ENCODE measurements around the gene IRF6. TPM values are rescaled to one million over a fixed set of nuclear protein-coding genes. Genes with fewer than 3 reads are reported as not detected.

Gene IRF6
- total and polyA plus RNA-seq, 7 experiments from 2014 or later = 0.30 to 2.3 (median 0.99) TPM; not detected in 1

DNA sequence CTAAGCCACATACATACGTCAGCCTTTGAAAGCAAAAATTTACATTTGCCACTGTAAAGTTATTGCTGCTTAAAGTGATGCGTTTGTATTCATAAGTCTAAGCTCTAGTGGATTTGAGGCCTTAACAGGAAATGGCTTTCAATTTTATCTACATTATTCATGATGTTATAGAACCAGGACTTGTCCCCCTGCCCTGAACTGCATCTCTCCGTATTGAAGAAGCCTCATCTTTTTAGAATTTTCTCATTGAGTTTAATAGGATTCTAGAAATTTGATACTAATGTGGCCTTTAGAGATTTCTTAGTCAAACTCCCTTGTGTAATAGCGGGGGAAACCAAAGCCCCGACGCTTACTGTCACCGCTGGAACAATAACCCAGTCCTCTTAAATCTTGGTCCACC, 31.7 kb upstream of the IRF6 start:
- Histone ChIP-seq H3K4me3 (ENCODE audit: low read length) (no peak overlapping the region), H3K9me3 (ENCODE audit: control insufficient read depth in 2 of 3, low read length in 3 of 3) (no peaks in the 10 kb centered on the region), H3K27ac (ENCODE audit: low read depth, low read length) (no peak overlapping the region), H3K36me3 (ENCODE audit: control insufficient read depth in 2 of 3, insufficient read depth in 3 of 3, low read length in 3 of 3) (peaks cover 33 to 100% (median 61%) of the 10 kb centered on the region in 3 experiments), H3K4me1 (ENCODE audit: control insufficient read depth in 2 of 2, insufficient read depth in 2 of 2, low read length in 2 of 2) (no peaks in the 10 kb centered on the region), H3K27me3 (ENCODE audit: control insufficient read depth in 2 of 2, insufficient read depth in 2 of 2, low read length in 2 of 2) (no peaks in the 10 kb centered on the region)
- DNase-seq = no peak
- Mint-ChIP-seq H3K27me3 (no peaks in the 10 kb centered on the region), H3K4me3 (no peak overlapping the region), H3K9me3 (no peaks in the 10 kb centered on the region), H3K4me1 (peaks cover 0 to 48% (median 18%) of the 10 kb centered on the region in 7 donors), H3K27ac (no peak overlapping the region), H3K36me3 (peaks cover 45 to 86% (median 64%) of the 10 kb centered on the region in 5 donors)
- POLR2A ChIA-PET = no interaction called here
- CTCF ChIA-PET = interaction anchor here (1.1 kb wide), 1 partner anchor 89 kb away, joined by 4 read pairs; no protein-coding TSS in a partner anchor
- ATAC-seq = no peak
- intact Hi-C loops (cut with micrococcal nuclease) = no loop called here

DNA sequence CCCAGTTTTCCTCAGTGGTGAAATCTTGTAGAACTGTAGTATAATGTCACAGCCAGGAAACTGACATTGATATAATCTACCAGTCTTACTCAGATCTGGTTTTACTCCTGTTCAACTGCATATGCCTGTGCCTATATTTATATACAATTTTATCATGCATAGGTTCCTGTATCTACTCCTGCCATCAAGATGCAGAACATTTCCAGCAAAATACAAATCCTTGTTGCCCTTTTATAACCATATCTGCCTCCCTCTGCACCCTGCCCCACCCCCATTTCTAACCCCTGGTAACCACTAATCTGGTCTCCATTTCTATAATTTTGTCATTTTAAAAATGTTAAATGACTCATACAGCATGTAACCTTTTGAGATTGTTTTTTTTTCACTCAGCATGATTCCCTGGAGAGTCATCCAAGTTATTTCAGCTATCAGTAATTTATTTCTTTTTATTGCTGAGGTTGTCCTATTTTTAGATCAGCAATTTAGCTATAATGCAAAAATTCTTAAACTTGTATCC, 29.9 kb upstream of the IRF6 start:
- H3K9me3 ChIP-seq (ENCODE audit: control insufficient read depth in 2 of 3, low read length in 3 of 3) = no peaks in the 10 kb centered on the region

DNA sequence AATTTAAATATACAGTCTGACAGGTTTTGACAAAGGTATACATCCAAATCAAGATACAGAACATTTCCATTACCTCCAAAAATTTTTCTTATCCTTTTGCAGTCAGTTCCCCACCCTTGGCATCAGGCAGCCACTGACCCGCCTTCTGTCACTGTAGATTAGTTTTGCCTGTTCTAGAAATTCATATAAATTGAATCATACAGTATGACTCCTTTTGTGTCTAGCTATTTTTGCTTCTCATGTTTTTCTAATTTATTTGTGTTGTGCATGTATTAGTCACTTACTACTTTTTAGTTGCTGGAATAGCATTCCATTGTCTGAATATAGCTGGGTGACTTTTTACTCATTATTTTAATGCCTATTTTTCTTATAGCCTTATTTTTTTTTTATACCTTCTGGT, 25.7 kb upstream of the IRF6 start:
- H3K27ac ChIP-seq (ENCODE audit: low read depth, low read length) = no peak overlapping the region
- CTCF ChIA-PET = interaction anchor here (0.5 to 1.5 kb wide), 3 partner anchors 8 to 36 kb away, joined by 3 to 5 read pairs (median 3); no protein-coding TSS in a partner anchor
- H3K27me3 ChIP-seq (ENCODE audit: control insufficient read depth in 2 of 2, insufficient read depth in 2 of 2, low read length in 2 of 2) = no peaks in the 10 kb centered on the region
- ATAC-seq (no peak), DNase-seq (no peak)
- no peaks in the 10 kb centered on the region for H3K9me3 ChIP-seq (ENCODE audit: control insufficient read depth in 2 of 3, low read length in 3 of 3)
- peaks cover 12 to 58% (median 35%) of the 10 kb centered on the region in 3 experiments for H3K36me3 ChIP-seq (ENCODE audit: control insufficient read depth in 2 of 3, insufficient read depth in 3 of 3, low read length in 3 of 3)
- intact Hi-C loops (cut with micrococcal nuclease) = no loop called here
- Mint-ChIP-seq H3K27ac (no peak overlapping the region), H3K4me1 (peaks cover 26 to 64% (median 45%) of the 10 kb centered on the region in 7 donors), H3K27me3 (no peaks in the 10 kb centered on the region), H3K36me3 (peaks cover 24 to 44% (median 40%) of the 10 kb centered on the region in 5 donors), H3K4me3 (no peak overlapping the region), H3K9me3 (no peaks in the 10 kb centered on the region)
- peaks cover 8 to 16% of the 10 kb centered on the region in 2 donors for H3K4me1 ChIP-seq (ENCODE audit: control insufficient read depth in 2 of 2, insufficient read depth in 2 of 2, low read length in 2 of 2)
- H3K4me3 ChIP-seq (ENCODE audit: low read length) = no peak overlapping the region
- POLR2A ChIA-PET = no interaction called here

More for the DNA sequence above, 29.9 kb upstream of the IRF6 start:
- H3K9me3 Mint-ChIP-seq = no peaks in the 10 kb centered on the region
- H3K36me3 Mint-ChIP-seq = peaks cover 46 to 78% (median 62%) of the 10 kb centered on the region in 5 donors
- CTCF ChIA-PET = interaction anchor here (1.4 kb wide), 1 partner anchor 13 kb away, joined by 3 read pairs; no protein-coding TSS in a partner anchor
- intact Hi-C loops (cut with micrococcal nuclease) = no loop called here
- no peak overlapping the region for H3K4me3 Mint-ChIP-seq
- ATAC-seq = no peak
- Histone ChIP-seq H3K36me3 (ENCODE audit: control insufficient read depth in 2 of 3, insufficient read depth in 3 of 3, low read length in 3 of 3) (peaks cover 29 to 95% (median 57%) of the 10 kb centered on the region in 3 experiments), H3K4me1 (ENCODE audit: control insufficient read depth in 2 of 2, insufficient read depth in 2 of 2, low read length in 2 of 2) (no peaks in the 10 kb centered on the region), H3K27ac (ENCODE audit: low read depth, low read length) (no peak overlapping the region), H3K27me3 (ENCODE audit: control insufficient read depth in 2 of 2, insufficient read depth in 2 of 2, low read length in 2 of 2) (no peaks in the 10 kb centered on the region), H3K4me3 (ENCODE audit: low read length) (no peak overlapping the region)
- no peak for DNase-seq
- POLR2A ChIA-PET = no interaction called here
- H3K27ac Mint-ChIP-seq = no peak overlapping the region
- peaks cover 8 to 60% (median 22%) of the 10 kb centered on the region in 7 donors for H3K4me1 Mint-ChIP-seq
- H3K27me3 Mint-ChIP-seq = no peaks in the 10 kb centered on the region

DNA sequence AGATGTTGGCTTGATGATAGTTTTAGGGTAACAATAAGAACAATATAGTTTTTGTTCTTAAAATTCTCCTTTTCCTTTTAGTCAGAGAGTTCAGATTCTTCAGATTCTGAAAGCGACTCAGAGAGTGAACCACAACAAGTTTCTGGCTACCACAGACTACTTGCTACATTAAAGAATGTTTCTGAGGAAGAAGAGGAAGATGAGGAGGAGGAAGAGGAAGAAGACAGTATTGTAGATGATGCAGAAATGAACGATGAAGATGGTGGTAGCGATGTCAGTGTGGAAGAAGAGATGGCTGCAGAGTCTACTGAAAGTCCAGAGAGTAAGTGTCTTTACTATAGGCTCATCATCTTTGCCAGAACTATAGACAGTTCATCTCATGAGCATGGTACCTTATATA, 24.8 kb upstream of the IRF6 start:
- DNase-seq (no peak), ATAC-seq (no peak)
- peaks cover 0 to 4% (median 0%) of the 10 kb centered on the region in 5 donors for H3K27me3 Mint-ChIP-seq
- H3K36me3 Mint-ChIP-seq = peaks cover 21 to 37% (median 35%) of the 10 kb centered on the region in 5 donors
- H3K27me3 ChIP-seq (ENCODE audit: control insufficient read depth in 2 of 2, insufficient read depth in 2 of 2, low read length in 2 of 2) = no peaks in the 10 kb centered on the region
- H3K27ac ChIP-seq (ENCODE audit: low read depth, low read length) = no peak overlapping the region
- no peaks in the 10 kb centered on the region for H3K9me3 ChIP-seq (ENCODE audit: control insufficient read depth in 2 of 3, low read length in 3 of 3)
- peaks cover 26 to 62% (median 45%) of the 10 kb centered on the region in 7 donors for H3K4me1 Mint-ChIP-seq
- CTCF ChIA-PET = no interaction called here
- intact Hi-C loops (cut with micrococcal nuclease) = no loop called here
- H3K9me3 Mint-ChIP-seq = no peaks in the 10 kb centered on the region
- peaks cover 12 to 50% (median 31%) of the 10 kb centered on the region in 3 experiments for H3K36me3 ChIP-seq (ENCODE audit: control insufficient read depth in 2 of 3, insufficient read depth in 3 of 3, low read length in 3 of 3)
- H3K4me3 ChIP-seq (ENCODE audit: low read length) = no peak overlapping the region
- POLR2A ChIA-PET = interaction anchor here (0.6 kb wide), 2 partner anchors 58 to 80 kb away, joined by 3 to 5 read pairs; no protein-coding TSS in a partner anchor
- H3K4me3 Mint-ChIP-seq = peak overlapping the region in 1 of 10 donors; percentile 5
- peaks cover 8 to 16% of the 10 kb centered on the region in 2 donors for H3K4me1 ChIP-seq (ENCODE audit: control insufficient read depth in 2 of 2, insufficient read depth in 2 of 2, low read length in 2 of 2)
- peak overlapping the region in 1 of 9 donors; percentile 24 for H3K27ac Mint-ChIP-seq

DNA sequence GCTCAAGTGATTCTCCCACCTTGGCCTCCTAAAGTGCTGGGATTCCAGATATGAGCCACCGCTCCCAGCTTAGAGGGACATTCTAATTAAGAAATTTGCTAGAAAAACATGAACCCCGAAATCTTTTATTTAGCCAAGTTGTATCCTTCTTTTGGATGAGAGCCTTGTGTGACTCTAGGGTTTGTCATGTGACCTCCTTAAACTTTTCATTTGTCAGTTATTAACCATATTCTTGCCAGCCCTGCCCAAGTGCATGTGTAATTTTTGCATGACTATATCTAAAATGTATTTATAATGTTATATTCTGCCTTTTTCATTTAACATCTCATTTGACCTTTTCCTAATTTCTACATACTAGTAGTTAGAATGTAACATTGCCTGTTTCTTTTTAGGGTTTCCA, 23.8 kb upstream of the IRF6 start:
- no peaks in the 10 kb centered on the region for H3K9me3 ChIP-seq (ENCODE audit: control insufficient read depth in 2 of 3, low read length in 3 of 3)
- H3K9me3 Mint-ChIP-seq = no peaks in the 10 kb centered on the region
- no peak overlapping the region for H3K4me3 ChIP-seq (ENCODE audit: low read length)
- ATAC-seq = no peak
- H3K27ac ChIP-seq (ENCODE audit: low read depth, low read length) = no peak overlapping the region
- H3K36me3 ChIP-seq (ENCODE audit: control insufficient read depth in 2 of 3, insufficient read depth in 3 of 3, low read length in 3 of 3) = peaks cover 12 to 40% (median 21%) of the 10 kb centered on the region in 3 experiments
- peaks cover 8 to 16% of the 10 kb centered on the region in 2 donors for H3K4me1 ChIP-seq (ENCODE audit: control insufficient read depth in 2 of 2, insufficient read depth in 2 of 2, low read length in 2 of 2)
- H3K4me3 Mint-ChIP-seq = peak overlapping the region; percentile 59 to 87 (median 81)
- peaks cover 0 to 6% (median 0%) of the 10 kb centered on the region in 5 donors for H3K27me3 Mint-ChIP-seq
- H3K27ac Mint-ChIP-seq = peak overlapping the region in 7 of 9 donors; percentile 34 to 81 (median 60)
- POLR2A ChIA-PET = interaction anchor here (11.0 kb wide), 1 partner anchor 61 kb away, joined by 62 read pairs; no protein-coding TSS in a partner anchor
- intact Hi-C loops (cut with micrococcal nuclease) = loop anchor here in 1 of 2 donors (5.0 kb wide), 2 partner anchors 137 to 252 kb away; no protein-coding TSS in a partner anchor
- H3K4me1 Mint-ChIP-seq = peaks cover 25 to 60% (median 45%) of the 10 kb centered on the region in 7 donors
- no peaks in the 10 kb centered on the region for H3K27me3 ChIP-seq (ENCODE audit: control insufficient read depth in 2 of 2, insufficient read depth in 2 of 2, low read length in 2 of 2)
- no peak for DNase-seq
- CTCF ChIA-PET = interaction anchor here (0.6 kb wide), 1 partner anchor 26 kb away, joined by 3 read pairs; no protein-coding TSS in a partner anchor
- peaks cover 20 to 32% (median 30%) of the 10 kb centered on the region in 5 donors for H3K36me3 Mint-ChIP-seq

DNA sequence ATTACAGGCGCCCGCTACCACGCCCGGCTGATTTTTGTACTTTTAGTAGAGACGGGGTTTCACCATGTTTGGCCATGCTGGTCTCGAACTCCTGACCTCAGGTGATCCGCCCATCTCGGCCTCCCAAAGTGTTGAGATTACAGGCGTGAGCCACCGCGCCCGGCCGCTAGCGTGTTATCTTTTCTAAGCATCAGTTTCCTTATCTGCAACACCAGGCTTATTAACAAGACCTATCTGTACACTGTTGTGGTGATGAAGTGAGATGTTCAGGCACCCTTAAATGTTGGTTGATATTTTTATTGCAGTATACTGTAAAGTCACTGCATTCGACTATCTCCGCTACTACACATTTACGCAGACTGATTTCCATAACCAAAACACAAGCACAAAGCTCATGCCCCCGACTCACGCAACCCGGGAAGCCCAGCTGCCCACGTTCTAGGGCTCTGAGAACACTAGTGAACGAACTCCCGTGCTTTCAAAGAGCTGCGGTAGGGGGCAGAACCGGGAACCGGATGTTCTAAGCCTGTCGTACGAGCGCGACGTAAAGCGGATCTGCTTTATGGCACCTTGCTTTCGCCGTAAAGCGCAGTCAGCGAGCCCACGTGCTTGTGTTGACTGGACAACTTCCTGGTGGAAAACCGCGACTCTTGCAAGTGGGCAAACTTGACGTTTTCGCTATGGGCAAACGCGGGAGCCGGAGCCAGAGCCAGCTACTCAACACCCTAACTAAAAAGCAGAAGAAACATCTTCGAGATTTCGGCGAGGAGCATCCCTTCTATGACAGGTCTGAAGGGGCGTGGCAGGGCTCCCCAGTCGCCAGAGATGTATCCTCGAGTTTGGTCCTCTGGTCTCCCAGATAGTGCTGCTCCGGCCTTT, 21.7 kb upstream of the IRF6 start, which contains the start of gene UTP25:
Gene UTP25 (plus strand): TSS at position 589 of the 879 bp plus-strand sequence. CDS start 92 bp downstream, at position 681.
- peak within 1 kb of the TSS; percentile 74 to 96 (median 89) for H3K27ac Mint-ChIP-seq
- intact Hi-C loops (cut with micrococcal nuclease) = loop anchor here (1.0 to 5.0 kb wide), 9 partner anchors 21 to 1432 kb away; partner anchors contain the start of genes C1orf74 (in 2 of the 2), TRAF3IP3 (in 2 of the 2), IRF6 (in 1 of the 2) and RCOR3 (in 1 of the 2)
- H3K9me3 ChIP-seq (ENCODE audit: control insufficient read depth in 2 of 3, low read length in 3 of 3) = no peaks in the 10 kb centered on the region
- peaks cover 24 to 58% (median 49%) of the 10 kb centered on the region in 7 donors for H3K4me1 Mint-ChIP-seq
- peak within 1 kb of the TSS; percentile 77 to 97 (median 92) for H3K4me3 Mint-ChIP-seq
- CTCF ChIA-PET = interaction anchor here (0.6 to 1.5 kb wide), 6 partner anchors 9 to 251 kb away, joined by 3 to 6 read pairs (median 3); no protein-coding TSS in a partner anchor
- POLR2A ChIA-PET = interaction anchor here (0.6 to 11.0 kb wide), 9 partner anchors 12 to 72 kb away, joined by 3 to 62 read pairs (median 3); partner anchors contain the start of genes C1orf74 and TRAF3IP3
- H3K9me3 Mint-ChIP-seq = no peaks in the 10 kb centered on the region
- H3K27me3 Mint-ChIP-seq = peaks cover 0 to 12% (median 5%) of the 10 kb centered on the region in 5 donors
- peak within 1 kb of the TSS; percentile 98 for H3K4me3 ChIP-seq (ENCODE audit: low read length)
- H3K4me1 ChIP-seq (ENCODE audit: control insufficient read depth in 2 of 2, insufficient read depth in 2 of 2, low read length in 2 of 2) = peaks cover 8 to 16% of the 10 kb centered on the region in 2 donors
- peak within 1 kb of the TSS; percentile 84 for H3K27ac ChIP-seq (ENCODE audit: low read depth, low read length)
- ATAC-seq (peak; percentile 97), DNase-seq (peak; percentile 68 to 94 (median 91))
- no peaks in the 10 kb centered on the region for H3K27me3 ChIP-seq (ENCODE audit: control insufficient read depth in 2 of 2, insufficient read depth in 2 of 2, low read length in 2 of 2)
- H3K36me3 Mint-ChIP-seq = peaks cover 6 to 20% (median 12%) of the 10 kb centered on the region in 5 donors
- peaks cover 0 to 19% (median 8%) of the 10 kb centered on the region in 3 experiments for H3K36me3 ChIP-seq (ENCODE audit: control insufficient read depth in 2 of 3, insufficient read depth in 3 of 3, low read length in 3 of 3)
